A172 (cell line): Measurements from ENCODE around the gene SSC5D. TPM values are rescaled to one million over a fixed set of nuclear protein-coding genes. Genes with fewer than 3 reads are reported as not detected.

Experiments
- DNase-seq: peaks from one replicate; pipeline ENCODE4 v3.0.0-alpha.2; 2015; ENCODE audit warnings: low spot score
- total RNA-seq: library from RNA; depleted of rRNA; stranded (reverse); fragments of >200 nt; shearing (Covaris generic); gene quantifications from 2 replicates; pipeline ENCODE4 v1.2.3, GENCODE V29; 2014; rRNA removed

The SSC5D gene
- total RNA-seq, 1 experiment from 2014 or later, result 1.1 TPM

- DNase-seq, result no peak
Measured at GRCh38 chr19:55554741-55555152, 66.5 kb downstream of the SSC5D start.

- no peak for DNase-seq
Measured at GRCh38 chr19:55559684-55560083, 71.4 kb downstream of the SSC5D start.

GRCh38 chr19:55563261-55563690, 75.0 kb downstream of the SSC5D start:
- DNase-seq, result peak; percentile 56

GRCh38 chr19:55566823-55567222, 78.6 kb downstream of the SSC5D start:
- DNase-seq, result no peak

GRCh38 chr19:55567708-55568328, 79.6 kb downstream of the SSC5D start:
- DNase-seq, result no peak

Other genes with a start within 250 kb of the SSC5D start
- gene PPP6R1, start 229.4 kb upstream of the SSC5D start, total RNA-seq, result 73.6 and 80.1 TPM in 2 replicates
- 88.0 and 108 TPM in 2 replicates for gene HSPBP1, start 208.3 kb upstream of the SSC5D start, total RNA-seq
- gene BRSK1, start 204.4 kb upstream of the SSC5D start, total RNA-seq, result 11.6 and 12.8 TPM in 2 replicates
- not detected in 2 replicates for gene TMEM150B, start 163.1 kb upstream of the SSC5D start, total RNA-seq
- 19.1 and 19.8 TPM in 2 replicates for gene KMT5C, start 148.6 kb upstream of the SSC5D start, total RNA-seq
- gene COX6B2, start 133.7 kb upstream of the SSC5D start, total RNA-seq, result 0.28 TPM in 1 of 2 replicates, not detected in the other
- gene GARIN5B, start 125.2 kb upstream of the SSC5D start, total RNA-seq, result not detected in 2 replicates
- gene IL11, start 118.0 kb upstream of the SSC5D start, total RNA-seq, result 8.4 and 9.4 TPM in 2 replicates
- not detected in 2 replicates for gene TMEM190, start 111.6 kb upstream of the SSC5D start, total RNA-seq
- 1.2 TPM in 1 of 2 replicates, not detected in the other for gene TMEM238, start 104.1 kb upstream of the SSC5D start, total RNA-seq
- 453 and 647 TPM in 2 replicates for gene RPL28, start 102.5 kb upstream of the SSC5D start, total RNA-seq
- gene UBE2S, start 80.6 kb upstream of the SSC5D start, total RNA-seq, result 272 and 464 TPM in 2 replicates
- not detected in 2 replicates for gene SHISA7, start 45.1 kb upstream of the SSC5D start, total RNA-seq
- 114 and 139 TPM in 2 replicates for gene ISOC2, start 26.8 kb upstream of the SSC5D start, total RNA-seq
- 0.07 TPM in 1 of 2 replicates, not detected in the other for gene C19orf85, start 23.7 kb upstream of the SSC5D start, total RNA-seq
- 4.1 and 4.8 TPM in 2 replicates for gene ZNF628, start 11.8 kb upstream of the SSC5D start, total RNA-seq
- 56.2 and 65.7 TPM in 2 replicates for gene NAT14, start 3.2 kb upstream of the SSC5D start, total RNA-seq
- 0.38 TPM in 1 of 2 replicates, not detected in the other for gene SBK2, start 48.7 kb downstream of the SSC5D start, total RNA-seq
- gene SBK3, start 57.1 kb downstream of the SSC5D start, total RNA-seq, result 0.19 and 0.81 TPM in 2 replicates
- 7.9 and 16.6 TPM in 2 replicates for gene ZNF579, start 92.4 kb downstream of the SSC5D start, total RNA-seq
- 11.5 and 11.7 TPM in 2 replicates for gene FIZ1, start 111.1 kb downstream of the SSC5D start, total RNA-seq
- gene ZNF524, start 111.9 kb downstream of the SSC5D start, total RNA-seq, result 20.0 and 23.7 TPM in 2 replicates
- 0.81 and 1.4 TPM in 2 replicates for gene ZNF865, start 117.2 kb downstream of the SSC5D start, total RNA-seq
- gene ZNF784, start 136.1 kb downstream of the SSC5D start, total RNA-seq, result 0.62 and 6.5 TPM in 2 replicates
- gene ZNF580, start 152.6 kb downstream of the SSC5D start, total RNA-seq, result 13.0 and 21.6 TPM in 2 replicates
- 7.3 and 20.2 TPM in 2 replicates for gene ZNF581, start 155.2 kb downstream of the SSC5D start, total RNA-seq
- 2.6 and 6.0 TPM in 2 replicates for gene CCDC106, start 159.8 kb downstream of the SSC5D start, total RNA-seq
- 143 and 169 TPM in 2 replicates for gene U2AF2, start 166.6 kb downstream of the SSC5D start, total RNA-seq
- gene EPN1, start 186.8 kb downstream of the SSC5D start, total RNA-seq, result 135 and 138 TPM in 2 replicates
- not detected in 2 replicates for gene NLRP9, start 250.0 kb downstream of the SSC5D start, total RNA-seq